Hepatocyte (in vitro differentiated cells): Measurements from ENCODE around the gene PWWP2A.

Experiments
- CTCF ChIP-seq: fragments of 200-600 bp; sonication (generic); IDR thresholded peaks from 2 replicates; pipeline ENCODE4 v1.5.1; 2016; ENCODE audit warnings: antibody characterized with exemption, mild to moderate bottlenecking; ENCODE audit not compliant: poor library complexity
- EZH2 ChIP-seq: fragments of 200-600 bp; sonication (generic); IDR thresholded peaks from 2 replicates; pipeline ENCODE4 v1.6.1; 2016; ENCODE audit warnings: antibody characterized with exemption, mild to moderate bottlenecking, borderline replicate concordance
- EZH2phosphoT487 ChIP-seq: fragments of 200-600 bp; sonication (generic); IDR thresholded peaks from one replicate; pipeline ENCODE4 v1.6.1; 2018; ENCODE audit warnings: antibody characterized with exemption, mild to moderate bottlenecking, low read depth, moderate library complexity; ENCODE audit not compliant: unreplicated experiment, severe bottlenecking

GRCh38 chr5:160083501-160083900, 35.7 kb downstream of the PWWP2A start:
- no peak for TF ChIP-seq CTCF
- TF ChIP-seq EZH2 = no peak
- TF ChIP-seq EZH2phosphoT487 = no peak
